ENCODE measurements around the gene TIMMDC1. TPM values are rescaled to one million over a fixed set of nuclear protein-coding genes. Genes with fewer than 3 reads are reported as not detected.

The TIMMDC1 gene
- total RNA-seq, 1 donor from 2014 or later: 98.8 TPM

- no peaks in the 10 kb centered on the region for H3K9me3 Mint-ChIP-seq (ENCODE audit: unreplicated experiment)
- peak; percentile 100 for DNase-seq (ENCODE audit: extremely low spot score, unreplicated experiment)
- peak within 1 kb of the TSS; percentile 98 for H3K4me3 Mint-ChIP-seq (ENCODE audit: unreplicated experiment)
- H3K27ac Mint-ChIP-seq (ENCODE audit: unreplicated experiment): peak within 1 kb of the TSS; percentile 97
- no peaks in the 10 kb centered on the region for H3K27me3 Mint-ChIP-seq (ENCODE audit: unreplicated experiment)
- peak; percentile 14 for TF ChIP-seq CTCF (IDR thresholded peaks at IDR 0.05)
- H3K4me1 Mint-ChIP-seq (ENCODE audit: unreplicated experiment): peaks cover 39% of the 10 kb centered on the region
- H3K36me3 Mint-ChIP-seq (ENCODE audit: unreplicated experiment): peaks cover 21% of the 10 kb centered on the region
Measured at GRCh38 chr3:119463171-119464169, 34.9 kb upstream of the TIMMDC1 start, which contains the start of gene TMEM39A. TSS of gene TMEM39A (minus strand) at chr3:119463615. CDS start at chr3:119462074, 1,541 bp downstream.

- Mint-ChIP-seq H3K27me3 (ENCODE audit: unreplicated experiment) (no peaks in the 10 kb centered on the region), H3K36me3 (ENCODE audit: unreplicated experiment) (no peaks in the 10 kb centered on the region), H3K4me1 (ENCODE audit: unreplicated experiment) (peaks cover 27% of the 10 kb centered on the region), H3K9me3 (ENCODE audit: unreplicated experiment) (no peaks in the 10 kb centered on the region), H3K4me3 (ENCODE audit: unreplicated experiment) (peak overlapping the region; percentile 95), H3K27ac (ENCODE audit: unreplicated experiment) (peak overlapping the region; percentile 86)
- DNase-seq (ENCODE audit: extremely low spot score, unreplicated experiment): no peak
- TF ChIP-seq CTCF (IDR thresholded peaks at IDR 0.05): no peak
Measured at GRCh38 chr3:119468041-119468440, 30.3 kb upstream of the TIMMDC1 start.

- Mint-ChIP-seq H3K4me3 (ENCODE audit: unreplicated experiment) (peak overlapping the region; percentile 95), H3K27ac (ENCODE audit: unreplicated experiment) (peak overlapping the region; percentile 86), H3K9me3 (ENCODE audit: unreplicated experiment) (no peaks in the 10 kb centered on the region), H3K4me1 (ENCODE audit: unreplicated experiment) (peaks cover 19% of the 10 kb centered on the region), H3K36me3 (ENCODE audit: unreplicated experiment) (no peaks in the 10 kb centered on the region), H3K27me3 (ENCODE audit: unreplicated experiment) (no peaks in the 10 kb centered on the region)
- no peak for DNase-seq (ENCODE audit: extremely low spot score, unreplicated experiment)
- TF ChIP-seq CTCF (IDR thresholded peaks at IDR 0.05): no peak
Measured at GRCh38 chr3:119469418-119470189, 28.7 kb upstream of the TIMMDC1 start.

- no peaks in the 10 kb centered on the region for H3K9me3 Mint-ChIP-seq (ENCODE audit: unreplicated experiment)
- H3K27ac Mint-ChIP-seq (ENCODE audit: unreplicated experiment): no peak overlapping the region
- TF ChIP-seq CTCF (IDR thresholded peaks at IDR 0.05): no peak
- H3K27me3 Mint-ChIP-seq (ENCODE audit: unreplicated experiment): no peaks in the 10 kb centered on the region
- H3K4me1 Mint-ChIP-seq (ENCODE audit: unreplicated experiment): peaks cover 19% of the 10 kb centered on the region
- no peak overlapping the region for H3K4me3 Mint-ChIP-seq (ENCODE audit: unreplicated experiment)
- no peak for DNase-seq (ENCODE audit: extremely low spot score, unreplicated experiment)
- H3K36me3 Mint-ChIP-seq (ENCODE audit: unreplicated experiment): no peaks in the 10 kb centered on the region
Measured at GRCh38 chr3:119470866-119471265, 27.5 kb upstream of the TIMMDC1 start.
